Loucy (cell line): ENCODE measurements around the gene GALNT10.

ENCODE experiments used
- H2AFZ ChIP-seq: fragments of 200-600 bp; sonication (generic); 2 replicates; pipeline ENCODE4 v1.6.0; 2016; ENCODE audit warnings: antibody characterized with exemption, mild to moderate bottlenecking, low read length, moderate library complexity
- H3F3A ChIP-seq: fragments of 200-600 bp; 2 replicates; pipeline ENCODE4 v1.6.0; 2016; ENCODE audit warnings: antibody characterized with exemption, low read depth, mild to moderate bottlenecking
- H3K27me3 ChIP-seq: fragments of 200-600 bp; sonication (generic); 2 replicates; pipeline ENCODE4 v1.6.1; 2014; ENCODE audit warnings: low read length, mild to moderate bottlenecking; ENCODE audit not compliant: insufficient read depth, poor library complexity, severe bottlenecking
- H3K36me3 ChIP-seq: fragments of 200-600 bp; sonication (generic); 2 replicates; pipeline ENCODE4 v1.6.1; 2016; ENCODE audit warnings: low read length; ENCODE audit not compliant: insufficient read depth
- H3K4me1 ChIP-seq: fragments of 200-600 bp; sonication (generic); 2 replicates; pipeline ENCODE4 v1.5.1; 2014; ENCODE audit warnings: low read length, mild to moderate bottlenecking; ENCODE audit not compliant: insufficient read depth, poor library complexity, severe bottlenecking
- H3K4me2 ChIP-seq: fragments of 200-600 bp; sonication (generic); 2 replicates; pipeline ENCODE4 v1.6.0; 2014; ENCODE audit warnings: antibody characterized with exemption, low read length, low read depth, mild to moderate bottlenecking; ENCODE audit not compliant: poor library complexity, severe bottlenecking
- H3K4me3 ChIP-seq: fragments of 200-600 bp; sonication (generic); 2 replicates; pipeline ENCODE4 v1.5.1; 2014; ENCODE audit warnings: low read length, mild to moderate bottlenecking, mixed read lengths; ENCODE audit not compliant: poor library complexity, severe bottlenecking
- H3K79me2 ChIP-seq: fragments of 200-600 bp; sonication (generic); 2 replicates; pipeline ENCODE4 v1.6.1; 2014; ENCODE audit warnings: low read length; ENCODE audit not compliant: insufficient read depth
- H3K9ac ChIP-seq: fragments of 200-600 bp; sonication (generic); 2 replicates; pipeline ENCODE4 v1.6.0; 2014; ENCODE audit warnings: mild to moderate bottlenecking, low read depth, low read length, moderate library complexity; ENCODE audit not compliant: poor library complexity, severe bottlenecking
- H3K9me2 ChIP-seq: fragments of 200-600 bp; sonication (generic); replicated peaks from 2 replicates; pipeline ENCODE4 v1.6.1; 2016; ENCODE audit warnings: low read depth, low read length, mixed read lengths
- H3K9me3 ChIP-seq: fragments of 200-600 bp; sonication (generic); 2 replicates; pipeline ENCODE4 v1.6.1; 2014; ENCODE audit warnings: mild to moderate bottlenecking, antibody characterized with exemption, low read length, low read depth; ENCODE audit not compliant: insufficient read depth
- H4K20me1 ChIP-seq: fragments of 200-600 bp; sonication (generic); 2 replicates; pipeline ENCODE4 v1.6.0; 2014; ENCODE audit warnings: antibody characterized with exemption, low read length, mild to moderate bottlenecking; ENCODE audit not compliant: insufficient read depth, poor library complexity, severe bottlenecking
- EZH2phosphoT487 ChIP-seq: fragments of 200-600 bp; IDR thresholded peaks from 2 replicates; pipeline ENCODE4 v1.6.1; 2018; ENCODE audit warnings: antibody characterized with exemption, mild to moderate bottlenecking, moderate library complexity, borderline replicate concordance
- TF ChIP-seq, protein P1 (sequence below): fragments of 200-600 bp; sonication (generic); conservative IDR thresholded peaks from 2 replicates; pipeline ENCODE4 v1.5.1; 2014; ENCODE audit warnings: mild to moderate bottlenecking, antibody characterized with exemption, low read length

The GALNT10 gene

DNA sequence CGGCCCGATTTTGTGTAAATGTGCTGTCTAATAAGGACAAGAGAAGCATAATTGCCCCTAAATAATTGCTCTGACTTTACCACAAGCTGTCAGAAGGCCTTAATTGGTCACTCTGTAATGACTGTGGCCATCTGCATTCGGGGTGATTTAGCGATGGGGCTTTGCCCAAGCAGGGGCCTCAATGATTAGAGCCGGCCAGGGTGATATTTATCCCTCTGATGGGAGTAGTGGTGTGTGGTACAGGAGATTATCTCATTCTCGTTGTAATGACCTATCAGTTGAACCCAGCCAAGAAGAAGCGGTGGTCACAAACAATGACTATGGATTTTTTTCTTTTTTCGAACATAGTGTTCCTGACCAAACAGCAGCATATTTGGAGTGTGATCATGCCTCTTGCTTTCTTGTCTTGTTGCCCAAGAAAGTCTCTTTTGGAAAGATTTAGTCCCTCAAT is 183.2 kb downstream of the GALNT10 start:
- Histone ChIP-seq H3K9ac (no peak overlapping the region), H3K9me2 (no peaks in the 10 kb centered on the region), H3K4me3 (no peak overlapping the region), H4K20me1 (no peaks in the 10 kb centered on the region), H3K4me2 (no peak overlapping the region), H3K4me1 (no peaks in the 10 kb centered on the region), H3K36me3 (peaks cover 11% of the 10 kb centered on the region; the same call in 1 of the 2 replicates), H3F3A (no peaks in the 10 kb centered on the region), H2AFZ (no peak overlapping the region), H3K9me3 (no peaks in the 10 kb centered on the region), H3K27me3 (no peaks in the 10 kb centered on the region), H3K79me2 (no peaks in the 10 kb centered on the region)
- no peak for TF ChIP-seq EZH2phosphoT487
- TF ChIP-seq, protein P1, sequence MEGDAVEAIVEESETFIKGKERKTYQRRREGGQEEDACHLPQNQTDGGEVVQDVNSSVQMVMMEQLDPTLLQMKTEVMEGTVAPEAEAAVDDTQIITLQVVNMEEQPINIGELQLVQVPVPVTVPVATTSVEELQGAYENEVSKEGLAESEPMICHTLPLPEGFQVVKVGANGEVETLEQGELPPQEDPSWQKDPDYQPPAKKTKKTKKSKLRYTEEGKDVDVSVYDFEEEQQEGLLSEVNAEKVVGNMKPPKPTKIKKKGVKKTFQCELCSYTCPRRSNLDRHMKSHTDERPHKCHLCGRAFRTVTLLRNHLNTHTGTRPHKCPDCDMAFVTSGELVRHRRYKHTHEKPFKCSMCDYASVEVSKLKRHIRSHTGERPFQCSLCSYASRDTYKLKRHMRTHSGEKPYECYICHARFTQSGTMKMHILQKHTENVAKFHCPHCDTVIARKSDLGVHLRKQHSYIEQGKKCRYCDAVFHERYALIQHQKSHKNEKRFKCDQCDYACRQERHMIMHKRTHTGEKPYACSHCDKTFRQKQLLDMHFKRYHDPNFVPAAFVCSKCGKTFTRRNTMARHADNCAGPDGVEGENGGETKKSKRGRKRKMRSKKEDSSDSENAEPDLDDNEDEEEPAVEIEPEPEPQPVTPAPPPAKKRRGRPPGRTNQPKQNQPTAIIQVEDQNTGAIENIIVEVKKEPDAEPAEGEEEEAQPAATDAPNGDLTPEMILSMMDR = no peak

DNA sequence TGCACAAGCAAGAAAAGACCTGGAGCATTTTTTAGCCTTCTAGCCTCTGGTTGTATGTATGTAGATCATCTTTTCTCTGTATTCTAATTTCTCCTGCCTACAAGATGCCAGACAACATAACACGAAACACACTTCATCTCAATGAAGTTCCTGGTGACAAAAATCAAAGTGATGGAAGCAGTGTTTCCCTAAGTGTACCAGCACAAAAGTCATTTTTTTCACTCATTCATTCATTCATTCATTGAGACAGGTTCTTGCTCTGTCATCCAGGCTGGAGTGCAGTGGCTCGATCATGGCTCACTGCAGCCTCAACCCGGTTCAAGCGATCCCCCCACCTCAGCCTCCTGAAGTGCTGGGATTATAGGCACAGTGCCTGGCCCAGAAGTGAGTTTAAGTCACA is 183.7 kb downstream of the GALNT10 start:
- no peaks in the 10 kb centered on the region for H3K79me2 ChIP-seq
- no peaks in the 10 kb centered on the region for H3K27me3 ChIP-seq
- no peaks in the 10 kb centered on the region for H3F3A ChIP-seq
- no peaks in the 10 kb centered on the region for H3K4me1 ChIP-seq
- H3K4me3 ChIP-seq = no peak overlapping the region
- H3K9ac ChIP-seq = no peak overlapping the region
- H3K9me3 ChIP-seq = no peaks in the 10 kb centered on the region
- H3K36me3 ChIP-seq = peaks cover 11% of the 10 kb centered on the region; the same call in 1 of the 2 replicates
- H3K9me2 ChIP-seq = no peaks in the 10 kb centered on the region
- no peaks in the 10 kb centered on the region for H4K20me1 ChIP-seq
- no peak for TF ChIP-seq EZH2phosphoT487
- TF ChIP-seq, protein P1 = no peak
- H3K4me2 ChIP-seq = no peak overlapping the region
- no peak overlapping the region for H2AFZ ChIP-seq

DNA sequence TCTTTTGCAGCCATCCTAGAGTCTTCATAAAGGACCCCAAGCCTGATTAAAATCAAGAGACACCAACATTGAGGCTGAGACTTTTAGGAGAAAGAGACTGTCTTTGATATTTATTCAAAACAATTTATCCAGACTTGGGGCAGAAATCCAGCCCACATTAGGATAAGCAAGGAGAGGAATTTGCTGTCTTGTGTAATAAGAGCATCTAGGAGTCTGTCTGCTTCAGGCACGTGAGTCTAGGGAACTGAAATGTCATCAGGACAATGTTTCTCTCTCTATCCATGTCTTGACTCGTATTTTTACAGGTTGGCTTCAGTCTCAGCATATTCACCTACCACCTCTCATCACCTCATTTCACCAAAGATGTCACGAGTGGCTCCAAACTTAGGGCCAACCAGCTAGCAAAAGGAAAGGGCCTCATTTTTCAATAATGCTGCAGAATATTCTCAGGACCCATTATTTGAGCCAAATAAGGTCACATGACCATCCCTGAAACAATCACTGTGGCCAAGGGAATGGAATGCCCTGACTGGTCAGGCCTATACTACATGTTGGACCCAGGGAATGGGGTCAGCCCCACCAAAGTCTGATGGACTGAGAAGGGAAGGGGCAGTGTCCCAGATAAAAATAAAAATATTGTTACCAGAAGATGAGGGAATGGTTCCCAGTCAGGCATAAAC is 184.9 kb downstream of the GALNT10 start:
- Histone ChIP-seq H2AFZ (no peak overlapping the region), H3K9me3 (no peaks in the 10 kb centered on the region), H3K4me1 (no peaks in the 10 kb centered on the region), H3K4me3 (no peak overlapping the region), H3K9me2 (no peaks in the 10 kb centered on the region), H3K36me3 (peaks cover 11% of the 10 kb centered on the region; the same call in 1 of the 2 replicates), H3K27me3 (no peaks in the 10 kb centered on the region), H3K9ac (no peak overlapping the region), H3K79me2 (no peaks in the 10 kb centered on the region), H3F3A (no peaks in the 10 kb centered on the region), H3K4me2 (no peak overlapping the region), H4K20me1 (no peaks in the 10 kb centered on the region)
- TF ChIP-seq EZH2phosphoT487 = no peak
- TF ChIP-seq, protein P1 = no peak
